H1 (cell line): ENCODE measurements around the gene ABCC10. TPM values are rescaled to one million over a fixed set of nuclear protein-coding genes. Genes with fewer than 3 reads are reported as not detected.

Experiments
- ATF3 ChIP-seq: IDR thresholded peaks from 2 replicates; pipeline ENCODE4 v1.6.1; 2011; ENCODE audit warnings: low read depth, mild to moderate bottlenecking, low read length; ENCODE audit not compliant: insufficient read depth
- CTBP2 ChIP-seq: IDR thresholded peaks from 2 replicates; pipeline ENCODE4 v1.7.0; 2011; ENCODE audit warnings: borderline replicate concordance, mild to moderate bottlenecking, moderate library complexity, mixed read lengths, low read length; ENCODE audit not compliant: insufficient read depth, insufficient read length
- KDM4A ChIP-seq: IDR thresholded peaks from one replicate; pipeline ENCODE4 v1.7.1; 2012; ENCODE audit warnings: low read depth, mild to moderate bottlenecking, moderate library complexity, low read length, inconsistent platforms; ENCODE audit not compliant: severe bottlenecking
- NANOG ChIP-seq: IDR thresholded peaks from 2 replicates; pipeline ENCODE4 v1.6.1; 2011; ENCODE audit warnings: low read length, low read depth, mild to moderate bottlenecking, inconsistent platforms; ENCODE audit not compliant: insufficient read depth, poor library complexity, severe bottlenecking
- SIRT6 ChIP-seq: IDR thresholded peaks from one replicate; pipeline ENCODE4 v1.7.1; 2012; ENCODE audit warnings: low read length, inconsistent platforms
- TBP ChIP-seq: IDR thresholded peaks from 2 replicates; pipeline ENCODE4 v1.6.1; 2011; ENCODE audit warnings: low read depth, low read length, improper control_type of control experiment
- polyA plus RNA-seq, 7 experiments: library from polyadenylated mRNA; depleted of rRNA in 3 of 7; stranded (reverse) in 5 of 7; unstranded in 2 of 7; fragments of >200 nt in 5 of 7; fragments of 200-250 nt in 2 of 7; gene quantifications; 1 replicate in 5 of 7; 2 replicates in 1 of 7; 4 replicates in 1 of 7; pipeline versions ENCODE4 v1.2.1 to v1.2.3, GENCODE V29; 2011 to 2013; ENCODE audit warnings: missing spikeins in 2 of 7, mixed read lengths in 2 of 7
- total RNA-seq: library from RNA; stranded (reverse); fragmentation: NEBNext Ultra II Directional; extraction: Animal tissue kit (Norgen Biotek cat#: 25700); gene quantifications from 2 replicates; pipeline ENCODE4 v1.2.1, GENCODE V29; 2021

ABCC10 gene
- total and polyA plus RNA-seq, 2 of the 8 experiments (the other 6 are each of a cell fraction or from before 2014, with no cell fraction given) = 15.5 to 24.6 TPM

- TF ChIP-seq KDM4A = no peak
- TF ChIP-seq TBP = no peak
- TF ChIP-seq SIRT6 = no peak
- TF ChIP-seq NANOG = no peak
- no peak for TF ChIP-seq ATF3
- no peak for TF ChIP-seq CTBP2
Measured at GRCh38 chr6:43428874-43429273, 1.5 kb downstream of the ABCC10 start (continued).
